ENCODE data around the gene S1PR4. TPM values are rescaled to one million over a fixed set of nuclear protein-coding genes. Genes with fewer than 3 reads are reported as not detected.

S1PR4 gene
- total RNA-seq, 1 donor from 2014 or later = not detected

DNA sequence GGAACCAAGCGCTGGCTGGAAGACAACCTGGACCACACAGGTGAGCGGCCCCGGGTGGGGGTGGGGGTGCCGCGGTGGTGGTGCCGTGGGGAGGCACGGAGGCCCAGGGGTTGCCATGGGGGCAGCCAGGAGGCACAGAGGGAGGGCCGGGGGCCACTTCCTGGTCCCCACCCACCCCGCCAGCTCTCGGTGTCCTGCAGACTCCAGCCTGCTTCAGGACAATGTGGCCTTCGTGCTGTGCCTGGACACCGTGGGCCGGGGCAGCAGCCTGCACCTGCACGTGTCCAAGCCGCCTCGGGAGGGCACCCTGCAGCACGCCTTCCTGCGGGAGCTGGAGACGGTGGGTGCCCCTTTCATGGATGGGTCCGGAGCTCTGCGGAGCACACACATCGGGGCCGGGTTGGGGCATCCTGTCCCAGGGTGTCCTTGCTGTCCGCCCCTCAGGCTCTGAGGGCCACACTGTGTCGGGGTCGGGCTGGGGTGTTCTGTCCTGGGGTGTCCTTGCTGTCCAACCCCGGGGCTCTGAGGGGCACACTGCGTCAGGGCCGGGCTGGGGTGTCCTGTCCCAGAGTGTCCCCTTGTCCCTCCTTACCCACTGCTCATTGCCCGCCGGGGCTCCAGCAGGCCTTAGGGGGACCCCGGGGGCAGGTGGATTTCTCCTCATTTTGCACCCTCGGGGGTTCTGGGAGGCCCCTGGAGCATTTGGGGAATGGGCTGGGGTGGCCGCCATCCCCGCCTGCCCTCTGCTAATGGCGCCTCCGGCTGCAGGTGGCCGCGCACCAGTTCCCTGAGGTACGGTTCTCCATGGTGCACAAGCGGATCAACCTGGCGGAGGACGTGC is 25.5 kb downstream of the S1PR4 start:
- Mint-ChIP-seq H3K9me3 (no peaks in the 10 kb centered on the region), H3K27ac (no peak overlapping the region), H3K4me1 (ENCODE audit: unreplicated experiment) (no peaks in the 10 kb centered on the region), H3K36me3 (no peaks in the 10 kb centered on the region), H3K27me3 (no peaks in the 10 kb centered on the region), H3K4me3 (no peak overlapping the region)
- TF ChIP-seq, protein P1, sequence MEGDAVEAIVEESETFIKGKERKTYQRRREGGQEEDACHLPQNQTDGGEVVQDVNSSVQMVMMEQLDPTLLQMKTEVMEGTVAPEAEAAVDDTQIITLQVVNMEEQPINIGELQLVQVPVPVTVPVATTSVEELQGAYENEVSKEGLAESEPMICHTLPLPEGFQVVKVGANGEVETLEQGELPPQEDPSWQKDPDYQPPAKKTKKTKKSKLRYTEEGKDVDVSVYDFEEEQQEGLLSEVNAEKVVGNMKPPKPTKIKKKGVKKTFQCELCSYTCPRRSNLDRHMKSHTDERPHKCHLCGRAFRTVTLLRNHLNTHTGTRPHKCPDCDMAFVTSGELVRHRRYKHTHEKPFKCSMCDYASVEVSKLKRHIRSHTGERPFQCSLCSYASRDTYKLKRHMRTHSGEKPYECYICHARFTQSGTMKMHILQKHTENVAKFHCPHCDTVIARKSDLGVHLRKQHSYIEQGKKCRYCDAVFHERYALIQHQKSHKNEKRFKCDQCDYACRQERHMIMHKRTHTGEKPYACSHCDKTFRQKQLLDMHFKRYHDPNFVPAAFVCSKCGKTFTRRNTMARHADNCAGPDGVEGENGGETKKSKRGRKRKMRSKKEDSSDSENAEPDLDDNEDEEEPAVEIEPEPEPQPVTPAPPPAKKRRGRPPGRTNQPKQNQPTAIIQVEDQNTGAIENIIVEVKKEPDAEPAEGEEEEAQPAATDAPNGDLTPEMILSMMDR (conservative IDR thresholded peaks at IDR 0.05) = no peak
- DNase-seq (ENCODE audit: extremely low spot score, unreplicated experiment) = peak; percentile 67

DNA sequence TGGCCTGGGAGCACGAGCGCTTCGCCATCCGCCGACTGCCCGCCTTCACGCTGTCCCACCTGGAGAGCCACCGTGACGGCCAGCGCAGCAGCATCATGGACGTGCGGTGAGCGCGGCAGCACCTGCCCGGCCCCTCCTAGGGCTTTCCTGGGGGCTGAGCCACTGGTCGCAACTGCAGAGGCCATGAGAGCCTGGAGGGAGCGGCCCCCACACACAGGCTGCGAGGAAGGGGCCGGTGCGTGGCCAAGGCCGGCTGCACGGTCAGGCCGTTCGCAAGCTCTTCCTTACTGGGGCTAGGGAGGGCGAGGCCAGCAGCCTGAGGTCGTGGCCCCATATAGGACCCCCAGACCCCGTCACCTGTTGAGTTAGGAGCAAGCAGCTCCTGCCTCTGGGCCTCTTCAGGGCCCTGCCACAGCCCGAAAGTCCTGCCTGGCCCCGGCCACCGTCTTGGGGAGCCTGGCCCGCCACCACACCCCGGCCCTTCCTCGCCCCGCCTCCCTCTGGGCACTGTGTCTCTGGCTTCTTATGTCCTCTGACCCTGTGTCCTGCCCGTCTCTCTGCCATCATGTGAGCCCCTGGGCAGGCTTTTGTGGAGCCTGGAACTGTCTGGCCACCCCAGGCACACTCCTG is 26.2 kb downstream of the S1PR4 start:
- H3K9me3 Mint-ChIP-seq = no peaks in the 10 kb centered on the region
- peak; percentile 62 for DNase-seq (ENCODE audit: extremely low spot score, unreplicated experiment)
- H3K27ac Mint-ChIP-seq = no peak overlapping the region
- no peaks in the 10 kb centered on the region for H3K4me1 Mint-ChIP-seq (ENCODE audit: unreplicated experiment)
- no peaks in the 10 kb centered on the region for H3K27me3 Mint-ChIP-seq
- H3K36me3 Mint-ChIP-seq = peaks cover 4% of the 10 kb centered on the region
- no peak overlapping the region for H3K4me3 Mint-ChIP-seq
- TF ChIP-seq, protein P1 (conservative IDR thresholded peaks at IDR 0.05) = no peak

DNA sequence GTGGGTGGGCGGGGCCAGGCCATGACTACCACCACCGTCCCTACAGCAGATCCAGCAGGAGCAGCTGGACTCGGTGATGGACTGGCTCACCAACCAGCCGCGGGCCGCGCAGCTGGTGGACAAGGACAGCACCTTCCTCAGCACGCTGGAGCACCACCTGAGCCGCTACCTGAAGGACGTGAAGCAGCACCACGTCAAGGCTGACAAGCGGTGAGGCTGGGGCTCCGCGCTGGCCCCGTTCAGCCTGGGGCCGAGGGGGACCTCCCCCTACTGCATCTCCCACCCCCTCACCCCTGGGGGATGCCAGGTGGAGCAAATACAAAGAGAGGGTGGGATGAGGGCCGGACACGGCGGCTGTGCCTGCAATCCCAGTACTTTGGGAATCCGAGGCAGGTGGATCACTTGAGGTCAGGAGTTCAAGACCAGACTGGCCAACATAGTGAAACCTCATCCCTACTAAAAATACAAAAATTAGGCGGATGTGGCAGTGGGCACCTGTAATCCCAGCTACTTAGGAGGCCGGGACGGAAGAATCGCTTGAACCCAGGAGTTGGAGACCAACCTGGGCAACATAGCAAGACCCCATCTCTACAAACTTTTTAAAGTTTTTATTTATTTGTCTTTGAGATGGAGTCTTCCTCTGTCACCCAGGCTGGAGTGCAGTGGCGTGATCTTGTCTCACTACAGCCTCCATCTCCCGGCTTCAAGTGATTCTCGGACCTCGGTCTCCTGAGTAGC is 27.8 kb downstream of the S1PR4 start:
- H3K4me1 Mint-ChIP-seq (ENCODE audit: unreplicated experiment) = no peaks in the 10 kb centered on the region
- peaks cover 4% of the 10 kb centered on the region for H3K36me3 Mint-ChIP-seq
- no peaks in the 10 kb centered on the region for H3K9me3 Mint-ChIP-seq
- no peak overlapping the region for H3K27ac Mint-ChIP-seq
- no peak overlapping the region for H3K4me3 Mint-ChIP-seq
- no peaks in the 10 kb centered on the region for H3K27me3 Mint-ChIP-seq
- TF ChIP-seq, protein P1 (conservative IDR thresholded peaks at IDR 0.05) = no peak
- DNase-seq (ENCODE audit: extremely low spot score, unreplicated experiment) = no peak

DNA sequence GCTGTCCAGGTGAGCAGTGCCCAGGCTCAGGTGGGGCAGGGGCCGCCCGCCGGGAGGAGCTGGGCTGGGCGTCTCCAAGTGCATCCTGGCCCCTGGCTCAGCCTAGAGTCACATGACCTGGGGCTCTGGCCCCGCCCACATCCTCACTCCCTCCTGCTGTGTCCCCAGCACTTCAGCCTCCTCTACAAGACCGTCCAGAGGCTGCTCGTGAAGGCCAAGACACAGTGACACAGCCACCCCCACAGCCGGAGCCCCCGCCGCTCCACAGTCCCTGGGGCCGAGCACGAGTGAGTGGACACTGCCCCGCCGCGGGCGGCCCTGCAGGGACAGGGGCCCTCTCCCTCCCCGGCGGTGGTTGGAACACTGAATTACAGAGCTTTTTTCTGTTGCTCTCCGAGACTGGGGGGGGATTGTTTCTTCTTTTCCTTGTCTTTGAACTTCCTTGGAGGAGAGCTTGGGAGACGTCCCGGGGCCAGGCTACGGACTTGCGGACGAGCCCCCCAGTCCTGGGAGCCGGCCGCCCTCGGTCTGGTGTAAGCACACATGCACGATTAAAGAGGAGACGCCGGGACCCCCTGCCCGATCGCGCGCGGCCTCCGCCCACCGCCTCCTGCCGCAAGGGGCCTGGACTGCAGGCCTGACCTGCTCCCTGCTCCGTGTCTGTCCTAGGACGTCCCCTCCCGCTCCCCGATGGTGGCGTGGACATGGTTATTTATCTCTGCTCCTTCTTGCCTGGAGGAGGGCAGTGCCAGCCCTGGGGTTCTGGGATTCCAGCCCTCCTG is 29.1 kb downstream of the S1PR4 start:
- no peak for DNase-seq (ENCODE audit: extremely low spot score, unreplicated experiment)
- Mint-ChIP-seq H3K27ac (no peak overlapping the region), H3K4me1 (ENCODE audit: unreplicated experiment) (no peaks in the 10 kb centered on the region), H3K9me3 (no peaks in the 10 kb centered on the region), H3K4me3 (no peak overlapping the region), H3K27me3 (no peaks in the 10 kb centered on the region), H3K36me3 (peaks cover 4% of the 10 kb centered on the region)
- TF ChIP-seq, protein P1 (conservative IDR thresholded peaks at IDR 0.05) = no peak

Data from type B pancreatic cell (in vitro differentiated cells).